A549 (cell line): ENCODE results near the gene F11R.

ENCODE experiments used
- CTCF ChIP-seq: fragments of >200 bp; sonication (Bioruptor Twin); formaldehyde crosslinking; IDR thresholded peaks from 3 replicates; pipeline ENCODE4 v1.5.1; 2016
- EP300 ChIP-seq, 2 experiments: fragments of >200 bp; sonication (Bioruptor Twin); formaldehyde crosslinking; IDR thresholded peaks; 2 replicates in 1 of 2; 3 replicates in 1 of 2; pipeline ENCODE4 v1.6.1; 2016 to 2017
- KDM1A ChIP-seq: fragments of 200-600 bp; sonication (generic); IDR thresholded peaks from 2 replicates; pipeline ENCODE4 v1.6.1; 2016; ENCODE audit warnings: low read depth, mild to moderate bottlenecking
- MAX ChIP-seq: IDR thresholded peaks from 2 replicates; pipeline ENCODE4 v1.6.1; 2012
- MYC ChIP-seq: IDR thresholded peaks from 2 replicates; pipeline ENCODE4 v1.6.1; 2012; ENCODE audit warnings: mild to moderate bottlenecking, inconsistent platforms, low read length, improper control_type of control experiment, borderline replicate concordance
- NR3C1 ChIP-seq: fragments of >200 bp; sonication (Bioruptor Twin); formaldehyde crosslinking; IDR thresholded peaks from 3 replicates; pipeline ENCODE4 v1.6.1; 2017
- PBX3 ChIP-seq: IDR thresholded peaks from 2 replicates; pipeline ENCODE4 v1.6.1; 2012
- POLR2A ChIP-seq: IDR thresholded peaks from 2 replicates; pipeline ENCODE4 v1.6.1; 2012; ENCODE audit warnings: mild to moderate bottlenecking, low read length
- RARB ChIP-seq: fragments of 250-450 bp; sonication (Bioruptor Pico); IDR thresholded peaks from 2 replicates; pipeline ENCODE4 v1.8.0; 2021; ENCODE audit warnings: mild to moderate bottlenecking, moderate library complexity
- REST ChIP-seq: fragments of 200-600 bp; sonication (generic); IDR thresholded peaks from 2 replicates; pipeline ENCODE4 v1.6.1; 2016; ENCODE audit warnings: antibody characterized with exemption, mild to moderate bottlenecking, moderate library complexity
- USF2 ChIP-seq: fragments of 450-650 bp; IDR thresholded peaks from 2 replicates; pipeline ENCODE4 v1.6.1; 2014; ENCODE audit warnings: antibody characterized with exemption

DNA sequence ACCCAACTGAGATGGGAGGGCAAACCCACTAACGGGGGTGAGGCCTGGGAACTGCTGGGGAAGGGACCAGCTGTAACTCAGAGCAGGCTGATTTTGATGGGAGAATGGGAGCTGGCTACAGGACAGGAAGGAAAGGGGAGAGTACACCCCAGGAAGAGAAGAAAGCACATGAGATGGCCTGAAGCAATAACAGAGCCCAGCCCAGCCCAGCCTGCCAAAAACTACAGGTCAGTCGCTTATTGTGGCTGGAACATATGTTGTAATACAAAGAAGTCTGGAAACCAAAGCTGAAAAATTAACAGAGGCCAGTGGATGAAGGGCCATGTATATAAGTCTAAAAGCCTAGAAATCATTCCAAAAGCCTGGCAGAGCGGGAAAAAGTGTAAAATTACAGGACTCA, 67.9 kb downstream of the F11R start:
- TF ChIP-seq KDM1A (no peak), NR3C1 (no peak), CTCF (no peak), USF2 (no peak), MYC (no peak), EP300 (IDR thresholded peaks at IDR 0.05) (no peak), PBX3 (no peak), REST (no peak), MAX (no peak), RARB (no peak), POLR2A (no peak)
